K562 (cell line): ENCODE results near the gene TPSAB1. TPM values are rescaled to one million over a fixed set of nuclear protein-coding genes. Genes with fewer than 3 reads are reported as not detected.
A peak's percentile ranks its signal among the peaks of the same experiment; 100 is the strongest.

ENCODE experiments used
- ATAC-seq: fragments of 200-7000 bp; cut with Tn5 transposase; 3 replicates; pipeline ENCODE4 v1.9.1; 2020; ENCODE audit warnings: moderate library complexity
- BruUV-seq: library from RNA; stranded (reverse); fragments of 400-500 nt; replicated peaks from 2 replicates; lab custom pipeline; 2021; lab: Mats Ljungman, UMichigan
- CTCF ChIA-PET: fragments of 300-600 bp; formaldehyde crosslinking; extraction: SDS; loops from one replicate; lab custom pipeline; 2021; ENCODE audit warnings: low intra/inter-chr PET ratio; lab: Yijun Ruan, JAX
- POLR2A ChIA-PET: fragments of 300-600, 350-650 bp; sonication (Branson Sonifier 250); formaldehyde crosslinking; extraction: SDS; loops from one replicate; lab custom pipeline; 2021; ENCODE audit warnings: antibody characterized with exemption, inconsistent platforms; lab: Yijun Ruan, JAX
- DNase-seq, 4 experiments: peaks; one replicate each; pipeline versions ENCODE4 v3.0.0 to v3.0.0-alpha.2; 2011 to 2018; ENCODE audit warnings: low spot score in 3 of 4, mixed read lengths in 3 of 4; ENCODE audit errors: extremely low read depth in 1 of 4
- FAIRE-seq: peaks from 2 replicates; lab custom pipeline; 2011; peaks lifted over from hg19 to GRCh38; lab: Jason Lieb, UNC
- H2AFZ ChIP-seq: 2 replicates; pipeline ENCODE4 v1.6.0; 2011; ENCODE audit warnings: low read depth, low read length, control low read depth, inconsistent platforms
- H3K27ac ChIP-seq: fragments of 200-600 bp; 3 replicates; pipeline ENCODE4 v1.8.0; 2011; ENCODE audit warnings: low read depth, mild to moderate bottlenecking, control low read depth, inconsistent platforms, low read length, moderate library complexity, mixed read lengths; ENCODE audit errors: extremely low read depth
- H3K27me3 ChIP-seq, 2 experiments: fragments of 300-600 bp in 1 of 2; 2 replicates in 1 of 2; 3 replicates in 1 of 2; pipeline versions ENCODE4 v1.6.0 to v1.8.0; 2011; ENCODE audit warnings: inconsistent platforms in 2 of 2, low read length in 2 of 2, mild to moderate bottlenecking in 1 of 2, mixed read lengths in 1 of 2, moderate library complexity in 1 of 2; ENCODE audit not compliant: control insufficient read depth in 2 of 2, insufficient read depth in 2 of 2
- H3K36me3 ChIP-seq: fragments of 300-600 bp; 3 replicates; pipeline ENCODE4 v1.8.0; 2011; ENCODE audit warnings: mild to moderate bottlenecking, low read length, inconsistent platforms; ENCODE audit not compliant: control insufficient read depth, insufficient read depth
- H3K4me1 ChIP-seq, 2 experiments: fragments of 200-600 bp in 1 of 2; replicated peaks in 1 of 2; 2 replicates in 1 of 2; 3 replicates in 1 of 2; pipeline versions ENCODE4 v1.5.1 to v1.8.0; 2011; ENCODE audit warnings: inconsistent platforms in 2 of 2, low read length in 2 of 2, mild to moderate bottlenecking in 1 of 2, mixed read lengths in 1 of 2, moderate library complexity in 1 of 2; ENCODE audit not compliant: control insufficient read depth in 2 of 2, insufficient read depth in 2 of 2
- H3K4me2 ChIP-seq: 2 replicates; pipeline ENCODE4 v1.6.1; 2011; ENCODE audit warnings: low read length, control low read depth, inconsistent platforms, mixed read lengths; ENCODE audit not compliant: insufficient read depth
- H3K4me3 ChIP-seq: fragments of 200-600 bp; sonication (generic), shearing (Covaris generic); 2 replicates; pipeline ENCODE4 v1.5.1; 2016; ENCODE audit warnings: control low read depth, inconsistent platforms
- H3K79me2 ChIP-seq: fragments of 200-600 bp; 3 replicates; pipeline ENCODE4 v1.8.0; 2011; ENCODE audit warnings: low read length, inconsistent platforms; ENCODE audit not compliant: control insufficient read depth, insufficient read depth
- H3K9ac ChIP-seq, 2 experiments: 2 replicates each; pipeline versions ENCODE4 v1.6.0 to v1.6.1; 2011; ENCODE audit warnings: low read depth in 2 of 2, low read length in 2 of 2, control low read depth in 1 of 2, inconsistent platforms in 1 of 2, mild to moderate bottlenecking in 1 of 2, mixed read lengths in 1 of 2; ENCODE audit not compliant: insufficient read depth in 1 of 2
- H3K9me1 ChIP-seq: one replicate; pipeline ENCODE4 v1.6.0; 2011; ENCODE audit warnings: inconsistent platforms, mild to moderate bottlenecking, low read length, moderate library complexity; ENCODE audit not compliant: control insufficient read depth, insufficient read depth
- H3K9me3 ChIP-seq: replicated peaks from 2 replicates; pipeline ENCODE4 v1.5.1; 2011; ENCODE audit warnings: low read depth, low read length, inconsistent platforms; ENCODE audit not compliant: control insufficient read depth, insufficient read depth
- H4K20me1 ChIP-seq: replicated peaks from 2 replicates; pipeline ENCODE4 v1.6.1; 2011; ENCODE audit warnings: low read length, inconsistent platforms, mixed read lengths; ENCODE audit not compliant: control insufficient read depth, insufficient read depth
- GMEB1 ChIP-seq: fragments of 250-450 bp; sonication (Bioruptor Pico); IDR thresholded peaks from 2 replicates; pipeline ENCODE4 v1.4.0; 2020; ENCODE audit warnings: mild to moderate bottlenecking
- NCOR1 ChIP-seq: fragments of 450-650 bp; IDR thresholded peaks from 2 replicates; pipeline ENCODE4 v1.6.1; 2016; ENCODE audit warnings: mild to moderate bottlenecking, moderate library complexity
- PRDM10 ChIP-seq: fragments of 450-650 bp; IDR thresholded peaks from 2 replicates; pipeline ENCODE4 v1.6.1; 2018; ENCODE audit not compliant: partially characterized antibody
- ZBTB49 ChIP-seq: sonication (generic); formaldehyde crosslinking; IDR thresholded peaks from 2 replicates; pipeline ENCODE4 v1.8.0; 2022; ENCODE audit warnings: missing genetic modification reagents, mild to moderate bottlenecking, borderline replicate concordance
- ZKSCAN1 ChIP-seq: fragments of 150-350 bp; IDR thresholded peaks from 2 replicates; pipeline ENCODE4 v1.6.1; 2016; ENCODE audit warnings: low read depth, low read length
- ZNF239 ChIP-seq: fragments of 250-450 bp; sonication (Bioruptor Pico); IDR thresholded peaks from 2 replicates; pipeline ENCODE4 v1.4.0; 2020; ENCODE audit warnings: mild to moderate bottlenecking
- WGBS: fragments of 100-300 bp; shearing (Covaris generic); methylation state at CpG from one replicate; pipeline ENCODE4 v1.1.6; 2016; ENCODE audit warnings: low coverage, mixed read lengths; ENCODE audit not compliant: insufficient coverage; ENCODE audit errors: missing lambda C conversion rate; 5-methylcytosine and 5-hydroxymethylcytosine counted together
- in situ Hi-C: fragments of 300-500 bp; cut with MboI; formaldehyde crosslinking; loops from 4 replicates; pipeline ENCODE4 v1.15.0; 2018; ENCODE audit warnings: inconsistent platforms, mixed read lengths
- intact Hi-C: fragments of 100-400 bp; cut with micrococcal nuclease; formaldehyde crosslinking; loops from 2 replicates; pipeline ENCODE4 v1.14.2; 2022
- polyA plus RNA-seq, 8 experiments: library from polyadenylated mRNA; depleted of rRNA in 4 of 8; stranded (reverse) in 5 of 8; unstranded in 3 of 8; fragments of >200 nt; fragmentation: Nextera tagmentation in 2 of 8; fragmentation: Illumina TruSeq in 1 of 8; extraction: Ambion mirVana in 2 of 8; extraction: Trizol in 1 of 8; gene quantifications; 2 replicates each; pipeline versions ENCODE4 v1.2.1 to v1.2.3, GENCODE V29; 2011 to 2014; ENCODE audit warnings: inconsistent platforms in 1 of 8, missing spikeins in 1 of 8
- total RNA-seq, 7 experiments: library from RNA; depleted of rRNA in 6 of 7; stranded (reverse); fragments of >200 nt in 6 of 7; fragmentation: Illumina TruSeq in 2 of 7; extraction: Trizol in 2 of 7; gene quantifications; 2 replicates each; pipeline versions ENCODE4 v1.2.1 to v1.2.3, GENCODE V29; 2011 to 2021; ENCODE audit warnings: low replicate concordance in 1 of 7
- TF ChIP-seq, protein P1 (sequence below): fragments of 250-450 bp; sonication (Bioruptor Pico); IDR thresholded peaks from 2 replicates; pipeline ENCODE4 v1.4.0; 2020

Gene TPSAB1
- total and polyA plus RNA-seq, 9 of the 15 experiments (the other 6 are each of a cell fraction or from before 2014, with no cell fraction given), result not detected

DNA sequence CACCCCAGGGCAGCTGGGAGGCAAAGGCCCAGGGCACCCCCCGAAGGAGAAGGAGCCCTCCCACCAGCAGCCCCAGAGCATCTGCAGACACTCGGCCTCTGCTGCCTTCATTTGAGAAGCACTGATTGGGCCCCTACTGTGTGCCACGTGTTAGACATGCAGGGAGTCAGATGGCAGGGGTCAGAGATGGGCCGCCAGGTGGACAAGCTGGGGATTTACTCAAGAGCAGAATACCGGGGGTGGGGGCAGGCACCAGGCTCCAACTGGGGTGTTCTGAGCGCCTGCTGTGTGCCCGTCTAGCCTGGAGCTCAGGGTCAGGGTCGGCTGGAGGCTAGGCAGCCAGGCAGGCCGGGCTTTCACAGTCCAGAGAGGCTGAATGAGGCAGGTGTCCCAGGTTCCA is 34.2 kb upstream of the TPSAB1 start:
- Histone ChIP-seq H3K4me3 (no peak overlapping the region), H3K9ac (no peak overlapping the region), H3K9me3 (no peaks in the 10 kb centered on the region), H3K9me1 (no peaks in the 10 kb centered on the region), H3K27ac (no peak overlapping the region), H3K79me2 (no peaks in the 10 kb centered on the region), H4K20me1 (no peaks in the 10 kb centered on the region), H3K4me1 (peaks cover 0 to 46% of the 10 kb centered on the region in 2 experiments; a peak in 2 of 5 replicates), H3K27me3 (peaks cover 32 to 84% of the 10 kb centered on the region in 2 experiments; a peak in 4 of 5 replicates), H3K36me3 (no peaks in the 10 kb centered on the region), H3K4me2 (no peak overlapping the region), H2AFZ (no peak overlapping the region)
- DNase-seq, result no peak
- in situ Hi-C loops (no loop called here), intact Hi-C loops (no loop called here)
- peak; percentile 32; the same call in 1 of the 3 replicates for ATAC-seq
- CTCF ChIA-PET, result no interaction called here
- FAIRE-seq, result no peak
- 3% methylated on average over 7 of the region's 9 CpGs for WGBS
- POLR2A ChIA-PET, result interaction anchor here (0.6 to 0.7 kb wide), 2 partner anchors 25 to 333 kb away, joined by 3 read pairs; no protein-coding TSS in a partner anchor
- BruUV-seq, result no TSS peak
- TF ChIP-seq NCOR1 (no peak), PRDM10 (no peak), GMEB1 (CRISPR knock-in tag) (no peak), ZNF239 (CRISPR knock-in tag) (no peak), ZKSCAN1 (0 out of 2 replicates have a peak, but pooled peaks have one; percentile 11), ZBTB49 (CRISPR knock-in tag) (no peak)
- TF ChIP-seq, protein P1, sequence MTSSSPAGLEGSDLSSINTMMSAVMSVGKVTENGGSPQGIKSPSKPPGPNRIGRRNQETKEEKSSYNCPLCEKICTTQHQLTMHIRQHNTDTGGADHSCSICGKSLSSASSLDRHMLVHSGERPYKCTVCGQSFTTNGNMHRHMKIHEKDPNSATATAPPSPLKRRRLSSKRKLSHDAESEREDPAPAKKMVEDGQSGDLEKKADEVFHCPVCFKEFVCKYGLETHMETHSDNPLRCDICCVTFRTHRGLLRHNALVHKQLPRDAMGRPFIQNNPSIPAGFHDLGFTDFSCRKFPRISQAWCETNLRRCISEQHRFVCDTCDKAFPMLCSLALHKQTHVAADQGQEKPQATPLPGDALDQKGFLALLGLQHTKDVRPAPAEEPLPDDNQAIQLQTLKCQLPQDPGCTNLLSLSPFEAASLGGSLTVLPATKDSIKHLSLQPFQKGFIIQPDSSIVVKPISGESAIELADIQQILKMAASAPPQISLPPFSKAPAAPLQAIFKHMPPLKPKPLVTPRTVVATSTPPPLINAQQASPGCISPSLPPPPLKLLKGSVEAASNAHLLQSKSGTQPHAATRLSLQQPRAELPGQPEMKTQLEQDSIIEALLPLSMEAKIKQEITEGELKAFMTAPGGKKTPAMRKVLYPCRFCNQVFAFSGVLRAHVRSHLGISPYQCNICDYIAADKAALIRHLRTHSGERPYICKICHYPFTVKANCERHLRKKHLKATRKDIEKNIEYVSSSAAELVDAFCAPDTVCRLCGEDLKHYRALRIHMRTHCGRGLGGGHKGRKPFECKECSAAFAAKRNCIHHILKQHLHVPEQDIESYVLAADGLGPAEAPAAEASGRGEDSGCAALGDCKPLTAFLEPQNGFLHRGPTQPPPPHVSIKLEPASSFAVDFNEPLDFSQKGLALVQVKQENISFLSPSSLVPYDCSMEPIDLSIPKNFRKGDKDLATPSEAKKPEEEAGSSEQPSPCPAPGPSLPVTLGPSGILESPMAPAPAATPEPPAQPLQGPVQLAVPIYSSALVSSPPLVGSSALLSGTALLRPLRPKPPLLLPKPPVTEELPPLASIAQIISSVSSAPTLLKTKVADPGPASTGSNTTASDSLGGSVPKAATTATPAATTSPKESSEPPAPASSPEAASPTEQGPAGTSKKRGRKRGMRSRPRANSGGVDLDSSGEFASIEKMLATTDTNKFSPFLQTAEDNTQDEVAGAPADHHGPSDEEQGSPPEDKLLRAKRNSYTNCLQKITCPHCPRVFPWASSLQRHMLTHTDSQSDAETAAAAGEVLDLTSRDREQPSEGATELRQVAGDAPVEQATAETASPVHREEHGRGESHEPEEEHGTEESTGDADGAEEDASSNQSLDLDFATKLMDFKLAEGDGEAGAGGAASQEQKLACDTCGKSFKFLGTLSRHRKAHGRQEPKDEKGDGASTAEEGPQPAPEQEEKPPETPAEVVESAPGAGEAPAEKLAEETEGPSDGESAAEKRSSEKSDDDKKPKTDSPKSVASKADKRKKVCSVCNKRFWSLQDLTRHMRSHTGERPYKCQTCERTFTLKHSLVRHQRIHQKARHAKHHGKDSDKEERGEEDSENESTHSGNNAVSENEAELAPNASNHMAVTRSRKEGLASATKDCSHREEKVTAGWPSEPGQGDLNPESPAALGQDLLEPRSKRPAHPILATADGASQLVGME (CRISPR knock-in tag), result no peak
